Stimulated activated CD4-positive, alpha-beta T cell treated with anti-CD3 and anti-CD28 coated beads, Interleukin-15, amount 100 ng/mL, for 48 hours (primary cell): ENCODE results near the gene TMEM164.

Experiments used
- DNase-seq, 2 donors: peaks; one replicate each; pipeline ENCODE4 v3.0.0-alpha.2; 2020; ENCODE audit warnings: low read depth in 2 of 2

Gene TMEM164

DNA sequence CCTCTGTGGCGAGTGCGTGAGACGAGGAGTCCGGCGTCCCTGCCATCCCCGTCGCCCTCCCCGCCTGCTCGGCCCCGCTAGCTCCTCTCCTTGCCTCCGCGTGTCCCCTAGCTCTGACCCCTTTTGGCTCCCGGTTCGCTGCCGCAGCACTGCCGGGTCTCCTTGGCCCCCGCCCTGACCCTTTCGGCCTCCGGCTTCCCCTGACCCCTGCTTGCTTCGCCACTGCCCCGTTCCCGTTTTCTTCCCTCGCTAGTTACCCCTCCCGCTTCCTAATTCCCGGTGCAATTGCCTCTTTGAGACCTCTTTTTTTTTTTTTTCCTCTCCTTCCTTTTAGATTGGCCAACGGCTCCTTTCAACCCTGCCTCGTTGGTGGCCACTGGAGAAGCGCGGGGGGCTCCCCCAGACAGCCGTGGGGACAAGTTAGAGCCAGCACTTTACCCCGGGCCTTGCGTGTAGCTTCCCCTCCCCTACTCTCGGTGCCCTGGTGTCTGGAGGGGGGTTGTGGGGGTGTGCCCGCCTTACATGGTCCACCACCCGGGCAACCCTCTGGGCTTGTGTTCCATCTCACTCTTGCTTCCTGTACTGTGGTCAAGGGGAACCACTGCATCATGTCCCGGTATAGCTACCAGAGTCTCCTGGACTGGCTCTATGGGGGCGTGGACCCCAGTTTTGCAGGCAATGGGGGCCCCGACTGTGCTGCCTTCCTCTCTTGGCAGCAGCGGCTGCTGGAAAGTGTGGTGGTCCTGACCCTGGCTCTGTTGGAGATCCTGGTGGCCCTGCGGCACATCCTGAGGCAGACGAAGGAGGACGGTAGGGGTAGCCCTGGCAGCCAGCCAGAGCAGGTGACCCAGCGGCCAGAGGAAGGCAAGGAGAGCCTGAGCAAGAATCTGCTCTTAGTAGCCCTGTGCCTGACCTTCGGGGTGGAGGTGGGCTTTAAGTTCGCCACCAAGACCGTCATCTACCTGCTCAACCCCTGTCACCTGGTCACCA is 548 bp downstream of the TMEM164 start:
- DNase-seq = no peak

DNA sequence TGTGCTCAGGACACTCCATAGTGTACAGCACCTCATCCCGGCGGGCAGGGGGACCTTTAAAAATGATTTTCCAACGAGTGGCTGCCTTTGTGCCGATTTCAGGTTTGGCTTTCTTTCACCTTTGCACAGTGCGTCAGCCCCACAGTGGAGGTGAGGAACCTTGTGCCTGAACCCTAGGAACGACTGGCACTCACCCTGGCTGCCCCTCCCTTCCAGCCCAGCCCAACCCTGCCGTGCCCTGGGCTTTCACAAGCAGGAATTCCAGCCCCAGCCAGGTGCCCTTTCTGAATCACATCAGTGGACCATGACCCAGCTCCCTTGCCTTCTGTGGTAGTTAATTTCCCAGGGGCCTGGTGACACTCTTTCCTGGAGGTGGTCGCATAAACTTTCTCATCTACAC is 1.3 kb downstream of the TMEM164 start:
- DNase-seq = no peak

- DNase-seq = no peak
These were observed 1.9 kb downstream of the TMEM164 start for GRCh38 chrX:110004731-110005369.

DNA sequence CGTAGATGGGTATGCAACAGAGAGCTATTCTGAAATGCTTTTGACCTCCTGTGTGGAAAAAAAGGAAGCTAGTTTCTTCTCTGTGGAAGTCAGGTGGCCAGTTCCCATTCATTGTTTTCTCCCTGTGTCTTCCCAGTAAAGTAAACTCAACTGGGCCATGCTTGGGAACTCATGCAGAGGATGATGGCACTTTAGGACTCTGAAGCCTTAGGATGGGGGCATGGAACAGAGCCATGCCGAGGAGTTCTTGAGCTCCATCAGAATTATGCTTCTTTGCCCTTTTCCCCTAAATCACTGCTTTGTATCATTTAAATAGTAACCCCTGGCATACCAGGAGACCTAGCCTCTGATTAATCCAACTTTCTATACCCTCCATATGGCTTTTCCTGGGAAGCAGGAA is 3.2 kb downstream of the TMEM164 start:
- DNase-seq = no peak

DNA sequence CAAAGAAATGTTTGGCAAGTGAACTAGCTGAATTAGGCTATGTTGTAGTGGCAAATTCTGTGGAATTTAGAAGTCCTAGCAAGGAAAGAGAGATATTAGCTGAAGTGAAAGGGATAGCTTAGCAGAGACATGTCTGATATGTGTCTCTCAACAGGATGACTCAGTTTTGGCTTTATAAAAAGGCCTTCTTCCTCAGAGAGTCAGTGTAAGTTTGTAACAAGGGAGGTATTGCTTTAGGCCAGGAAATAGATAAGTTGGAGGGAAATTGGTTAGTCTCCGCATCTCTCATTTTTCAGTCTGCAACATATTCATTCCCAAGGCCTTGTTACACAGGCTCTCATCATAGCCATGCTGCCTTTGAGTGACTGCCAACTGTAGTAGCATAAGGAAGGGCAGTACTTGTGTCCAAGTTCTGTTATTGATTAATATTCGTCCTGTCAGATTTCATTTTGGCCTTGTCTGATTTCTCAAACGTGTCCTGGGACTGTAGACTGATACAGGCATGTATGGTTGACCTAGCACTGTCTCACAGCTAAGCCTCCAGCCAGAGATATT is 4.0 kb downstream of the TMEM164 start:
- no peak for DNase-seq

GRCh38 chrX:110008011-110008635 is 5.2 kb downstream of the TMEM164 start:
- DNase-seq = no peak

DNA sequence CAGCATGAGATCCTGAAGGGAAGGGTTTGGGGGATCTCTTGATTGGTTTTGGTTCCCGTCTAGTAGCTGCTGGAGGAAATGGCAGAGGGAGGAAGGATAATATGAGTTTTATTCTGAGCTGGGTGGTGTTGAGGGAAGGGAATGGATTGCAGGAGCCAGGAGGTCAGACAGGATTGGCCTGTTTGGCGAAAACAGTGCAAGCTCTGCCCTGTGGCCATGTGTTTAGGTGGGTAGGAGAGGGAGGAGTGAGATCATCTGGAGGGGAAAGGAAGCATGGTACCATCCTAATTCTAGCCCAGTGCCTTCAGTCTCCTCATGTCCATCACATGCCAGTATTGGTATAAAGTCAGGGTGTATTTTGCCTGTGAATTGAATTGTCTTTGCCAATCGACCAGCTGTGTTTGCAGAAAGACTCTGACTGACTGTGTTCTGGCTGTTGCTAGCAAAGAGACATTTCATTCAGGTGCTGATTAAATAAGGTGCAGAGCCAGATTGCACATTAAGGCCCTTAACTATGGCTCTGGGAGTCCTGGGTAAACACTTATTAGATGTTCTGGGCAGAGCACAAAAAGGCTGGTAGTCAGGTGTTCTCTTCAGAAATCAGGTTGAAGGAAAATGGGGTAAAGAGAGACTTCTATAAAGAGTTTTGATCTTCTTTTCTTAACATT is 10.0 kb downstream of the TMEM164 start:
- DNase-seq = no peak

DNA sequence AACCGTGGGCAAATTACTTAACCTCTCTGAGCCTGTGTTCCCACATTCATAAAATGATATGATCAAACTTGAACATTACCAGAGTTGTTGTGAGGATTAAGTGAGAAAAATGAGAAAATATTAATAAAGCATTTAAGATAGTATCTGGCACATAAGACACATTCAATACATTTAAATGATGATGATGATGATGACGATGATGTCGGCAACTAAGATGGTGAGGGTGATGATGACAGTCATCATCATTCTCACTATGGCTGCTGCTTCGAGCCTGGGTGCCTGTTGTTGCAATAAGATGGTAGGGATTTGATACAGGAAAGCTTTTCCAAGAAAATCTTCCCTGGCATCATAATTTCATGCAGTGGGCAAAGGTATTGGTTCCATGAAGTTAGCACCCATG is 11.1 kb downstream of the TMEM164 start:
- DNase-seq = no peak

GRCh38 chrX:110015032-110015431 is 12.1 kb downstream of the TMEM164 start:
- DNase-seq = no peak

- DNase-seq = no peak
These were observed 13.0 kb downstream of the TMEM164 start for GRCh38 chrX:110015915-110016314.

DNA sequence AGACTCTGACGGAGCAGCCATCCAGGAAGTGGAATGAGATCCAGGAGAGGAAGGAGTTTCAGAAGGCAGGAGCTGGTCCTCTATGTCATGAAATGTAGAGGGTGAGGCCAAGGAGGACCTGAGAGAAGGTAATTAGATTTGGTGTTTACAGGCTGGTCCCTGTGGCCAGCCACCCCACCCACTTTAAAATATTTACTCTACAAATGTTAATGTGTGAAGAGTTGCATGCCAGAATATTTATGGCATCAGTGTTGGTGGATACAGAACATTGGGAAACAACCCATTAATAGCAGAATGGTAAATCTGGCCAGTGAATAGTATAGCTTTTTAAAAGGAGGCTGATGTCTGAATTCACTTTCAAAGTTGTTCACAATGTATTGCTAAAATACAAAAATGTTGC is 17.6 kb downstream of the TMEM164 start:
- no peak for DNase-seq

- DNase-seq = no peak
These were observed 18.5 kb downstream of the TMEM164 start for GRCh38 chrX:110021258-110022022.

GRCh38 chrX:110022599-110023448 is 19.9 kb downstream of the TMEM164 start:
- DNase-seq = no peak

GRCh38 chrX:110025395-110025794 is 22.5 kb downstream of the TMEM164 start:
- DNase-seq = no peak

DNA sequence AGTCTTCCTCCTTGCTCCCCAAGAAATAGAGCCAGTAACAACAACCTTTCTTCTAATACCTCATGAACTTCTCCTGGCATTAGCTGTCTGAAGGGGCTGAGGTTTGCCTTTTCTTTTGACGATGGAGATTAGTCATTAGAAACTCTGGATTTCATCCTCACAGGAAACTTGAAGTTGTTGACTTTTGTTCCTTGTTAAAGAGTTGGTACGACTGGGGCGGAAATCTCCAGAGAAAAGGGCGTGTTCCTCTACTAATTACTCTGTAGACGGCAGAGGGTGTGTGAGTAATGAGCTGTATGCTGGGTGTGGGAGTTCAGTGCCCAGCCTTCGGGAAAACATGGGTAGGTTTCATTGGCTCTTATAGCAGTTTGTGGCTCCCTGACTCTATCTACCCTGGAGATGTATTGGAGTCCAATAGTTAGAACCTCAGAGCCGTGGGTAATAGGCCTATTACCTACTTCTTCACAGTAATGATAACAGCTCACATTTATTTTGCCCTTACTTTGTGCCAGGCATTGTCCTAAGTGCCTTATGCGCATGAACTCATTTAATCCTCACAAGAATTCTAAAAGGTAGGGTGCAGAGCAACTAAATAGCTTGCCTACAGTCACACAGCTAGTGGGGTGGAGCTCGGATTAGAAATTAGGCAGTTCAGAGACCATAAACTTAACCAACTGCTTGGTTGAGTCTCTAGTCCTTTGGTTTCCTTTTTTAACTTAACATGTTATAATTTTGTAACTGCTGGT is 23.4 kb downstream of the TMEM164 start:
- DNase-seq = no peak

GRCh38 chrX:110032534-110033147 is 29.7 kb downstream of the TMEM164 start:
- DNase-seq = no peak

DNA sequence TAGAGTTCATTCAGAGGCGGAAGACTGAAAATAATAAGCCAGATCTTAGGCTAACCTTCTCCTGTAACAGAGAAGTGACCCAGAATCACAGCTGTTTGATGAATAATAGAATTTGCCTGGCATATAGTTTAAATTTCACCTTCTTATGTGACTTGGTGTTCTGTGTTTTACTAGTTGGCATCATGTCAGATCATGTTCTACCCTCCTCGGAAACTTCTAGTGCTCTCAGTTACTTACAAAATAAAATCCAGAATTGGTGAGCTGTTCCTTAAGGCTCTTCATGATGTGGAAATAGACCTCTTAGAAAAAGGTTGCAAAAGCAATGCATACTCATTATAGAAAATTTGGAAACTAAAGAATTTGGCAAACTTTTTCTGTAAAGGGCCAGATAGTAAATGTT is 31.1 kb downstream of the TMEM164 start:
- DNase-seq = no peak

GRCh38 chrX:110036162-110037033 is 33.5 kb downstream of the TMEM164 start:
- no peak for DNase-seq
